Uterus (tissue), 4 donors: ENCODE results near the gene TMEM233. TPM values are rescaled to one million over a fixed set of nuclear protein-coding genes. Genes with fewer than 3 reads are reported as not detected.

Experiments
- DNase-seq, 2 donors: peaks; one replicate each; pipeline ENCODE4 v3.0.0-alpha.2; 2019 to 2020
- H3K27ac ChIP-seq, 2 donors: fragments of 200-600 bp; sonication (generic); 1 replicate in 1 of 2; 2 replicates in 1 of 2; pipeline ENCODE4 v1.5.1; 2016 to 2018
- H3K27me3 ChIP-seq, 2 donors: fragments of 200-600 bp; sonication (generic); one replicate each; pipeline ENCODE4 v1.5.1; 2018 to 2019; ENCODE audit warnings: control low read depth in 1 of 2
- H3K36me3 ChIP-seq, 2 donors: fragments of 200-600 bp; sonication (generic); one replicate each; pipeline ENCODE4 v1.5.1; 2019; ENCODE audit warnings: control low read depth in 1 of 2
- H3K4me1 ChIP-seq, 2 donors: fragments of 200-600 bp; sonication (generic); one replicate each; pipeline ENCODE4 v1.5.1; 2018 to 2019; ENCODE audit warnings: control low read depth in 1 of 2
- H3K4me3 ChIP-seq, 2 donors: fragments of 200-600 bp; sonication (generic); 1 replicate in 1 of 2; 2 replicates in 1 of 2; pipeline ENCODE4 v1.5.1; 2018 to 2019; ENCODE audit warnings: mild to moderate bottlenecking in 1 of 2
- H3K9me3 ChIP-seq, 2 donors: fragments of 200-600 bp; sonication (generic); one replicate each; pipeline ENCODE4 v1.5.1; 2019; ENCODE audit warnings: control low read depth in 1 of 2
- CTCF ChIP-seq, 4 experiments: fragments of 200-600 bp in 2 of 4; fragments of 450-650 bp in 2 of 4; sonication (generic) in 2 of 4; IDR thresholded peaks; one replicate each; pipeline ENCODE4 v1.5.1; 2016 to 2019; ENCODE audit warnings: antibody characterized with exemption in 4 of 4, mild to moderate bottlenecking in 2 of 4, moderate library complexity in 1 of 4
- POLR2A ChIP-seq, 2 donors: fragments of 450-650 bp; IDR thresholded peaks; one replicate each; pipeline ENCODE4 v1.6.1; 2016; ENCODE audit warnings: antibody characterized with exemption in 2 of 2, mild to moderate bottlenecking in 1 of 2, moderate library complexity in 1 of 2
- intact Hi-C: fragments of 100-400 bp; cut with DNase I; formaldehyde crosslinking; loops from one replicate; pipeline ENCODE4 v1.15.1; 2023; ENCODE audit warnings: low total_unique reads
- total RNA-seq, 4 donors: library from RNA; depleted of rRNA in 3 of 4; stranded (reverse); fragments of >200 nt in 3 of 4; gene quantifications; one replicate each; pipeline versions ENCODE4 v1.1.0 to v1.2.4, GENCODE V29; 2014 to 2023
- donor health status: DM: yes; HTN: yes; CAD: no.

The TMEM233 gene
- total RNA-seq, 4 donors from 2014 or later, result 0.21 TPM; not detected in 2

GRCh38 chr12:119594772-119595445 is 1.3 kb downstream of the TMEM233 start:
- H3K4me3 ChIP-seq, result peak overlapping the region in 1 of 2 donors; percentile 11
- peaks cover 0 to 3% of the 10 kb centered on the region in 2 donors for H3K27me3 ChIP-seq
- H3K36me3 ChIP-seq, result no peaks in the 10 kb centered on the region
- no peak for DNase-seq
- intact Hi-C loops, result no loop called here
- no peaks in the 10 kb centered on the region for H3K9me3 ChIP-seq
- TF ChIP-seq POLR2A (IDR thresholded peaks at IDR 0.05), result no peak
- no peak for TF ChIP-seq CTCF (IDR thresholded peaks at IDR 0.05)
- H3K27ac ChIP-seq, result no peak overlapping the region
- no peaks in the 10 kb centered on the region for H3K4me1 ChIP-seq

- no peak for TF ChIP-seq CTCF (IDR thresholded peaks at IDR 0.05)
- TF ChIP-seq POLR2A (IDR thresholded peaks at IDR 0.05), result no peak
- no peak overlapping the region for H3K4me3 ChIP-seq
- intact Hi-C loops, result no loop called here
- H3K4me1 ChIP-seq, result no peaks in the 10 kb centered on the region
- H3K36me3 ChIP-seq, result no peaks in the 10 kb centered on the region
- no peaks in the 10 kb centered on the region for H3K9me3 ChIP-seq
- peaks cover 0 to 3% of the 10 kb centered on the region in 2 donors for H3K27me3 ChIP-seq
- H3K27ac ChIP-seq, result no peak overlapping the region
- no peak for DNase-seq
These were observed 4.6 kb downstream of the TMEM233 start for GRCh38 chr12:119598159-119598558.

DNA sequence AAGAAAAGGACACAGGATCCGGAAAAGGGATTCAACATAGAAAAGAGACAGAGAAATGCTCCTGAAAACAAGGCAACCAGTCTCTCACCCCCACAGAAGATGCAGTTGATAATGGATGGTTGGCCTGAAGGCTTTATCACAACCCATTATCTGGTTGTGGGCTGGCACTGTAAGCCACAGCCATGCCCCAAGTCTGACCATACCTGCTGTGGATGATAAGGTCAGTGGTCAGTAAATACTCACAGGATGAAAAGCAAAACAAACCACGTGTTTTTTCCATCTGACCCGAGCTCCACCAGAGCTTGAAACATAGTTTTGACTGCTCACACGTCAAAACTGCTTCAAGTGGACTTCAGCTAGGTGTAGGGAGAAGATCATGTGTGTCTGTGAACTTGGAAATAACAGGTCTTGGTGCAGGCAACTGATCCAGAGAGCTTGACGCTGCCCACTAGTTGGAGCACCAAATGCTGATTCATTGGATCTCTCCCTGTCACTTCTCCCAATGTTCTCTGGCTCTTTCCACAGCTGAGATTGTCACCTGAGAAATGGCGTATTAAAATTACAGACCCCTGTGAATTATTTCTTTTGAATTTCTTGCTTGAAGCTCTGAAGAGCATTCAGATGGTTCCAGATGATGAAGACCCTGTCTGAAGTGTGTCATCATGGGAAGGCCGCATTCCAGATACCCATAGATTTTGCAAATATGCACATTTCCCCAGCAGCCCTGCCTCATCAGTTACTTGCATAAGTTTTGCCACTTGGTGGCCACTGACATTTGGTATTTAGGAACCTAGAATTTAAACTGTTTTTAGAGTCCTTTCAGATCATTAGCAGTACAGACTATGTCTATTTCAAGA is 8.5 kb downstream of the TMEM233 start:
- no peaks in the 10 kb centered on the region for H3K4me1 ChIP-seq
- H3K9me3 ChIP-seq, result no peaks in the 10 kb centered on the region
- no peaks in the 10 kb centered on the region for H3K36me3 ChIP-seq
- intact Hi-C loops, result no loop called here
- H3K4me3 ChIP-seq, result no peak overlapping the region
- TF ChIP-seq CTCF (IDR thresholded peaks at IDR 0.05), result no peak
- TF ChIP-seq POLR2A (IDR thresholded peaks at IDR 0.05), result no peak
- H3K27me3 ChIP-seq, result no peaks in the 10 kb centered on the region
- no peak for DNase-seq
- H3K27ac ChIP-seq, result no peak overlapping the region

DNA sequence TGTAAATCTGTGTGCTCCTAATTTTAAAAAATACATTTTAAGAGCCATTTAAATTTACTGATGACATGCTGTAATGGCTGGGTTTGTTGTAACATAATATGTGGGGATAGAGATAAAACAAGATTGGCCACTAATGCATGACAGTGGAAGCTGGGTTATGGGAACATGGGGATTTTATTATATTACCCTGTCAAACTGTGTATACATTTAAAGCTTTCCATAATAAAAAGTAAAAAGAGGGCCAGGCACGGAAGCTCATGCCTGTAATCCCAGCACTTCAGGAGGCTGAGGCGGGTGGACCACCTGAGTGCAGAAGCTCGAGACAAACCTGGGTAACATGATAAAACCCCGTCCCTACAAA is 9.1 kb downstream of the TMEM233 start:
- Histone ChIP-seq H3K9me3 (no peaks in the 10 kb centered on the region), H3K27me3 (no peaks in the 10 kb centered on the region), H3K4me3 (no peak overlapping the region), H3K36me3 (no peaks in the 10 kb centered on the region), H3K4me1 (no peaks in the 10 kb centered on the region), H3K27ac (no peak overlapping the region)
- DNase-seq, result no peak
- intact Hi-C loops, result no loop called here
- no peak for TF ChIP-seq POLR2A (IDR thresholded peaks at IDR 0.05)
- no peak for TF ChIP-seq CTCF (IDR thresholded peaks at IDR 0.05)

- H3K9me3 ChIP-seq, result no peaks in the 10 kb centered on the region
- DNase-seq, result no peak
- no peak overlapping the region for H3K4me3 ChIP-seq
- intact Hi-C loops, result no loop called here
- no peak overlapping the region for H3K27ac ChIP-seq
- no peaks in the 10 kb centered on the region for H3K4me1 ChIP-seq
- TF ChIP-seq POLR2A (IDR thresholded peaks at IDR 0.05) (no peak), CTCF (IDR thresholded peaks at IDR 0.05) (no peak)
- no peaks in the 10 kb centered on the region for H3K36me3 ChIP-seq
- no peaks in the 10 kb centered on the region for H3K27me3 ChIP-seq
These were observed 10.2 kb downstream of the TMEM233 start for GRCh38 chr12:119603767-119604166.
